ENCODE results near the gene DYNLRB1. TPM values are rescaled to one million over a fixed set of nuclear protein-coding genes. Genes with fewer than 3 reads are reported as not detected.

DYNLRB1 gene
- total and polyA plus RNA-seq, 2 experiments from 2014 or later = 103 to 224 TPM

DNA sequence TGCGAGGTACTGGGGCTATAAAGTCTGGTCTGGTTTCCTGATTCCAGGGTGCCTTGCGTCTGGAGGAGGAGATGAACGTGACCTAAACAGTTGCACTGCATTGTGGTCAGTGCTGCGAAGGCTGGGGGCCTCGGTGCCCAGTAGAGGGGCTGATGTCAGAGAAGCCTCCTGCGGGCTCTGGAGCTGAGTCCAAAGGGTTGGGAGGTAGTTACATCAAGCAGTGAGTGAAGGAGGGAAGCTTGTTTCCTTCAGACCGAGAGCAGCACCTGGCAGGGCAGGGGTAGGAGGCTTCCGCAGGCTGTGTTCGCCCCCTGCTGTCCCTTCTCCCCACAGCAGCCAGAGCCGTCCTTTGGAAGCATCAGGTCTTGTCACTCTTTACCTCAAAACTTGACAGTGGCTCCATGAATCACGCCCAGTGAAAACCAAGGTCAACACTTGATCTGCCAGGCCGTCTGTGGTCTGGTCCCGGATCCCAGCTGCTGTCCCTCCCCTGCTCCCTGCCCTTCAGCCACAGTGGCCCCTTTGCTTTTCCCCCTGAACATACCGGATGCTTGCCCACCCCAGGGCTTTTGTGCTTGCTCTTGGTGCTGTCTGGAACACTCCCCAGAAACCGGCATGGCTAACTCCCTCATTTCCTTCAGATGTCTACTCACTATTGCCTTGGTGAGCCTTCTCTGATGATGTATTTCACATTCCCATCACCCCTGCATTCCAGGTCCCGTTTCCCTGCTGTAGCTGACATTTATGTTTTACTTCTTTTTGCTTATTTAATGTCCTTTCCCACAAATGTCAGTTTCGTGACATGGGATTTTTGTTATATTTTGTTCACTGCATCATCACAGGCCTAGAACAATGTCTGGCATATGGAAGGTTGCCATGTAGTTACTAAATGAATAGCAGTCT is 7.0 kb downstream of the DYNLRB1 start:
- no peak overlapping the region for H3K4me3 ChIP-seq
- peaks cover 34% of the 10 kb centered on the region for H3K4me1 ChIP-seq (ENCODE audit: insufficient read depth)
- no peak overlapping the region for H2AFZ ChIP-seq
- WGBS (ENCODE audit: low lambda C conversion rate, missing lambda C conversion rate) = 57% methylated on average over 17 of the region's 17 CpGs
- H3K36me3 ChIP-seq (replicated peaks; ENCODE audit: insufficient read depth, low read depth) = no peaks in the 10 kb centered on the region
- peaks cover 83% of the 10 kb centered on the region for H3K79me2 ChIP-seq
- peaks cover 38% of the 10 kb centered on the region for H4K20me1 ChIP-seq (ENCODE audit: insufficient read depth, poor library complexity, severe bottlenecking)
- no peaks in the 10 kb centered on the region for H3K27me3 ChIP-seq
- TF ChIP-seq, protein P1, sequence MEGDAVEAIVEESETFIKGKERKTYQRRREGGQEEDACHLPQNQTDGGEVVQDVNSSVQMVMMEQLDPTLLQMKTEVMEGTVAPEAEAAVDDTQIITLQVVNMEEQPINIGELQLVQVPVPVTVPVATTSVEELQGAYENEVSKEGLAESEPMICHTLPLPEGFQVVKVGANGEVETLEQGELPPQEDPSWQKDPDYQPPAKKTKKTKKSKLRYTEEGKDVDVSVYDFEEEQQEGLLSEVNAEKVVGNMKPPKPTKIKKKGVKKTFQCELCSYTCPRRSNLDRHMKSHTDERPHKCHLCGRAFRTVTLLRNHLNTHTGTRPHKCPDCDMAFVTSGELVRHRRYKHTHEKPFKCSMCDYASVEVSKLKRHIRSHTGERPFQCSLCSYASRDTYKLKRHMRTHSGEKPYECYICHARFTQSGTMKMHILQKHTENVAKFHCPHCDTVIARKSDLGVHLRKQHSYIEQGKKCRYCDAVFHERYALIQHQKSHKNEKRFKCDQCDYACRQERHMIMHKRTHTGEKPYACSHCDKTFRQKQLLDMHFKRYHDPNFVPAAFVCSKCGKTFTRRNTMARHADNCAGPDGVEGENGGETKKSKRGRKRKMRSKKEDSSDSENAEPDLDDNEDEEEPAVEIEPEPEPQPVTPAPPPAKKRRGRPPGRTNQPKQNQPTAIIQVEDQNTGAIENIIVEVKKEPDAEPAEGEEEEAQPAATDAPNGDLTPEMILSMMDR (IDR thresholded peaks at IDR 0.05; ENCODE audit: poor library complexity) = peak; percentile 62
- no peak for TF ChIP-seq EZH2 (IDR thresholded peaks at IDR 0.05; ENCODE audit: borderline replicate concordance)
- H3K27ac ChIP-seq = peak overlapping the region; percentile 74
- peak; percentile 79 for DNase-seq (ENCODE audit: low spot score)
- H3K4me2 ChIP-seq = peak overlapping the region; percentile 41
- H3K9me2 ChIP-seq (replicated peaks; ENCODE audit: insufficient read depth) = no peaks in the 10 kb centered on the region
- no peaks in the 10 kb centered on the region for H3K9me3 ChIP-seq (ENCODE audit: low read depth)

DNA sequence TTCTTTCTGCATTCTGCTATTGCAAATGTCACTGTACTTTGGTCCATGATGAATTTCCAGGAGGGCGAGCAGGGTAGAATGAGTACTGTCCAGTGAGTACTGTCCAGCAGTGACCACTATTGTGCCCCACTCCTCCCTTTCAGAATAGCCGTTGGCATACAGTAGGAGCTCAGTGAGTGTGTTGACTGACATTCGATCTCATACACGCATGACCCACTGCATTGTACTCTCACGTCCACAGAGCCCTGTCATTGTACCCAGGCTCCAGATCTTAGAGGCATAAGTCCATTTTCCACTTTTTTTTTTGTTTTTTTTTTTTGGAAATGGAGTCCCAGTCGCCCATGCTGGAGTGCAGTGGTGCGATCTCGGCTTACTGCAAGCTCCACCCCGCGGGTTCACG is 8.2 kb downstream of the DYNLRB1 start:
- Histone ChIP-seq H3K27ac (peak overlapping the region; percentile 86), H3K9me3 (ENCODE audit: low read depth) (no peaks in the 10 kb centered on the region), H3K36me3 (replicated peaks; ENCODE audit: insufficient read depth, low read depth) (no peaks in the 10 kb centered on the region), H4K20me1 (ENCODE audit: insufficient read depth, poor library complexity, severe bottlenecking) (peaks cover 35% of the 10 kb centered on the region), H3K79me2 (peaks cover 82% of the 10 kb centered on the region), H3K4me1 (ENCODE audit: insufficient read depth) (peaks cover 34% of the 10 kb centered on the region), H3K4me3 (no peak overlapping the region), H3K27me3 (no peaks in the 10 kb centered on the region), H2AFZ (no peak overlapping the region), H3K9me2 (replicated peaks; ENCODE audit: insufficient read depth) (no peaks in the 10 kb centered on the region), H3K4me2 (no peak overlapping the region)
- DNase-seq (ENCODE audit: low spot score) = no peak
- 94% methylated on average over 11 of the region's 11 CpGs for WGBS (ENCODE audit: low lambda C conversion rate, missing lambda C conversion rate)
- TF ChIP-seq EZH2 (IDR thresholded peaks at IDR 0.05; ENCODE audit: borderline replicate concordance) (no peak), EZH2phosphoT487 (IDR thresholded peaks at IDR 0.05; ENCODE audit: low read depth, severe bottlenecking, unreplicated experiment) (no peak)
- TF ChIP-seq, protein P1 (IDR thresholded peaks at IDR 0.05; ENCODE audit: poor library complexity) = no peak

DNA sequence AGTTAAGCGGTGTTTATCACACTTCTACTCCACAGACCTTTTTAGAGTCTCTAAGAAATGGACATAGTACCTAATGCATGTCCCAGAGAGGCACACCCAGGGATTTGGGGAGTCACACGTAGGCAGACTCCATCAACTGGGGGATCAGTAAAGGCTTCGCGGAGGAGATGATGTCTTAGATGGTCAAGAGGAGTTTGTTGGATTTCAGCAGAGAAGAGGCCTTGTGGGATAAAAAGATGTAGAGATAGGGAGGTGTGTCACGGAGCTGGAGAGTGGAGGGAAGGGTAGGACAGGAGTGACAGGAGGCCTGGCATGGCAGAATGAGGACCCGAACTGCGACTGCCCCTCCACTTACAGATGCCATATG is 9.1 kb downstream of the DYNLRB1 start:
- WGBS (ENCODE audit: low lambda C conversion rate, missing lambda C conversion rate) = 88% methylated on average over 7 of the region's 7 CpGs
- peaks cover 34% of the 10 kb centered on the region for H3K4me1 ChIP-seq (ENCODE audit: insufficient read depth)
- no peaks in the 10 kb centered on the region for H3K9me2 ChIP-seq (replicated peaks; ENCODE audit: insufficient read depth)
- H3K79me2 ChIP-seq = peaks cover 82% of the 10 kb centered on the region
- peak overlapping the region; percentile 38 for H3K4me2 ChIP-seq
- no peak for TF ChIP-seq EZH2 (IDR thresholded peaks at IDR 0.05; ENCODE audit: borderline replicate concordance)
- TF ChIP-seq, protein P1 (IDR thresholded peaks at IDR 0.05; ENCODE audit: poor library complexity) = no peak
- peaks cover 37% of the 10 kb centered on the region for H4K20me1 ChIP-seq (ENCODE audit: insufficient read depth, poor library complexity, severe bottlenecking)
- H2AFZ ChIP-seq = no peak overlapping the region
- DNase-seq (ENCODE audit: low spot score) = no peak
- no peaks in the 10 kb centered on the region for H3K27me3 ChIP-seq
- no peaks in the 10 kb centered on the region for H3K36me3 ChIP-seq (replicated peaks; ENCODE audit: insufficient read depth, low read depth)
- no peaks in the 10 kb centered on the region for H3K9me3 ChIP-seq (ENCODE audit: low read depth)
- peak overlapping the region; percentile 86 for H3K27ac ChIP-seq
- H3K4me3 ChIP-seq = no peak overlapping the region

All from hepatocyte (in vitro differentiated cells).